Myometrial cell (primary cell): Measurements from ENCODE around the gene NACC1. TPM values are rescaled to one million over a fixed set of nuclear protein-coding genes. Genes with fewer than 3 reads are reported as not detected.

Experiments used
- total RNA-seq: library from RNA; depleted of rRNA; stranded (reverse); fragments of >200 nt; gene quantifications from 2 replicates; pipeline ENCODE4 v1.2.3, GENCODE V29; 2015

The NACC1 gene
- total RNA-seq: 83.6 and 93.0 TPM in 2 replicates

DNA sequence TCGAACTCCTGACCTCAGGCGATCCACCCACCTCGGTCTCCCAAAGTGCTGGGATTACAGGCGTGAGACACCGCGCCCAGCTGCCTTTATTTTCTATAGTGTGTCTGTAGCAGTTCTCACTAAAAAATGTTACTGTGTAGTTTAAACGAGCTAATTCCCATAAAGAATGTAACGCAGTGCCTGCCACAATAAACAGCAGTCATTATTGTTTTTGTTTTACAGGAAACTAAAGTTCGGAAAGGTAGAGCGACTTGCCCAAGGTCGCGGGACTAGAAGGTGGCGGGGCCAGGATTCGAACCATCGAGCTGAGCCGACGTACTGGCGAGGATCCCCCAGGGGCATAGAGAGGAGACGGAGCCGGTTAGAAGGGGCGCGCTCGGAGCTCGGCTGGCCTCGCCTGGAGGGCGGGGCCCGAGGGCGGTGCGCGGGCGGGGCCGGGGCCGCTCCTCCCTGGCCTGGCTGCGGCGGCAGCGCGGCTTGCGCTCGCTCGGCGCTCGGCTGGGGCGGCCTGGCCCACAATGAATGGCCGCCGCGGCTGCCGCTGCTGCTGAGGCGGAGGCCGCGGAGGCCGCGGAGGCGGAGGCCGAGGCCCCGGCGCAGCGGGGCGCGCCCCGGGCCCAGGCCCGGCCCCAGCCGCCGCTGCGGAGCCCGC lies at the start of gene NACC1:
Gene NACC1 (plus strand): TSS at position 493 of the 652 bp plus-strand sequence. CDS start 16,944 bp downstream, outside the sequence.

DNA sequence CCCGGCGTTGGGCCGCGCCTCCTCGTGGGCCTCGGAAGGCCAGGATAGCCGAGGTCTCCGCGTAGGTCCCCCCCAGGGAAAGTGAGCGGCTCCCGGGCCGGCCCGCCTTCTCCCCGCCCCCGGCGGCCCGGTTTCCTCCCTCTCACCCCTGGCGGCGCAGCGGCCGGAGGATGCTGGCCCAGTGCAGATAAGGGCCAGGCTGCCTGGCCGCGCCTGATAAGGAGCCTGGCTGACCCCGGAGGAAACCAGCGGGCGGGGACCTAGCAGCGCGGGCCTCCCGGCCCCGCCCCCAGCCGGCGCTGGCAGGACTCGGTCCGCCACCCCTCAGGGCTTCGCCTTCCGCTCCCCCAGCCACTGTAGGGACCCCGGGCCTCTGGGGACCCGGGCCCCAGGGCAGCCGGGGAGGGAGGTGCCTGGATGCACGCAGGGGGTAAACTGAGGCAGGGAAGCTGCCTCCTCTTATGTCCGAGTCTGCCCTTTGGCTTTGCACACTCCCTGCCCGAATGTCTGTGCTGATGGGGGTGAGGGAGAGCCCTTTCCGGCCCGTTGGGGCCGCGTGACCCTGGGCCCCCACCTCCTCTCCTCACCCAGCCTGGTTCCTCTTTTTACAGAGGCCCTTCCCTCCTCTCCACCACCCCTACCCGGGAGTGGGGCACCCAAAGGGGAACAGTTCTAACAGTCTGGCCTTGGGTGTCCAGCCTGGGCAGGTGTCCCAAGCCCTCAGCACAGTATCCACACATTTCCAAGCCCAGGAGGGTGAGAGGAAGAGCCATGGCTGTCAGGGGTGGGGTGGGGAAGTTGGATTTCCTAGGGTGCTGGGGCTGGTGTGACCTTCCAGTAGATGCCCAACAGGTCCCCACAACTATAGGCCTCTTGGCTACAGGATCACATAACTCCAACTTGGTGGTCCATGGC lies 15.1 kb upstream of the NACC1 start, which contains the start of gene LYL1:
Gene LYL1 (minus strand): TSS at position 193 of the 915 bp plus-strand sequence. CDS start 1,687 bp downstream, outside the sequence.

DNA sequence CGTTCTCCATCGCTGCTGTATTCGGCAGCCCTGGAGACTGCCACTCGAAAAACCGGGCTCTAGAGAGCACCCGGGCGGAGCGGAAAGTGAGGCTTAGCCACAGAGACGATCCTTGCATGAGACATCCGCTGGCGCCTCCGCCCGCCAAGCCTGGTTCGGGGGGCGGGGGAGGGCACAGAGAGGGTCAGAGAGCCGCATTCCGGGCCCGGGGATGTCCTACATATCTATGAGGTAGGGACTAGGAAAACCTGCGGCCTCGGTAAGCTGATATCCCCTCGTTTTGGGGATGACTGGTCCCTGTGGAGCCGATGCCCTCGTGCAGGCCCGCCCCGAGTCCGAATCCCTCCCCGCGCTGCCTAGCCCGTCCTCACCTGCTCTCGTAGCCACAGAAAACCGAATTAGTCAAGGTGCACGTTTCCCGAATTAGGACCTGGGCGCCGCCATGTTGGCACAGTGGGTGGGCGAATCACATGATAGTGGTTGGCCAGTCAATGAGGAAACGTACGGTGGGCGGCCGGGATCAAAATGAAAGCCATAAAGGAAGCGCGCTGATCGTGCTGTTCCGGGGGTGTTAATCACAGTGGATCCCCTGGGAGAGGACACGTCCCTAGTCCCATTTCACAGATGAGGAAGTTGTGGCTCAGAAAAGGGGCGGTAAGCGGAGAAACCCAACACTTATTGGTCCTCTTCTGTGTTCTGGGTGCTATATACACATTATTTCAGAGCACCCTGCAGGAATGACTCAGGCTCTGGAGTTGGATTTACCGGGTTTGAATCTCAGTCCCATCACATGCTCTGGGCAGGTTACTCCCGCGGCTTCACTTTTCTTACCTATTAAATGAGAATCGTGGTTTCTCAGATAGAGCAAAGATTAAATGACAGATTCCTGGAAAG lies 1.5 kb upstream of the NACC1 start, which contains the start of gene TRMT1:
Gene TRMT1 (minus strand): TSS at position 459 of the 894 bp plus-strand sequence. CDS start 341 bp downstream, at position 118.

DNA sequence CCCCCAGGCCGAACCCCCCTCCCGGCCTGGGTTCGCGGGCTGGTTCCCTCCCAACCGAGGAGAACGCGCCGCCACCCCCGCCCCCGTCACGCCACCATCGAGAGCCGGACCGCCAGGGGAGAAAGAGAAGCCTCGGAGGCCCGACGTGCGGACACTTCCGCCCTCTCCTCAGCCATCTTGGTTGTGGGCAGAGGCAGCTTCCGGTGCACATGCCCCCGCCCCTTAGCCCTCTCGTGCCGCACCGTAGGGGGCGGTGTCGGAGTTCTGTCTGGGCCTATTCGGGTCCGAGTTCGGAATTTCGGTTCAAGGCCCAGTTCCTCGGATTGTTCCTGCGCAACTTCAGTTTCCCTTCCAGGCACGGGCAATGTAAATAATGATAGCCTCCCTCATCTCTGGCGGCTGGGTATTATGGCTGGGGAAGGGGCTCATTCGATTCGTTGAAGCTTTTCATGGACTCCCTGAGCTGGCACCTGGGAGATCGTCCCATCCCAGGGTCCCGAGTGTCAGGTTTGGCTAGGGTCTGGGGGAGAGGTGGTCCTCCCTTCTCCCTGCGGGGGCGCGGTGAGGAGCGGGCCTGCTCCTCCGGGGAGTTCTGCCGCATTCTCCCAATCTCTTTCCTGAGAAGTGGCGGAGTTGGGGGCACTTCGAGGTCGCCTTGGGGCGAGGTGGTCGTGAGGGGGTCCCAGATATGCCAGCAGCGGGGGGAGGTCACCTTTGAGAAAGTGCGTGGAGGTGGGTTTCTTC lies 32.3 kb downstream of the NACC1 start, which contains the start of the genes IER2 and STX10:
Gene IER2 (plus strand): TSS at position 225 of the 744 bp plus-strand sequence. CDS start 2,776 bp downstream, outside the sequence.
Gene STX10 (minus strand): TSS at position 189 of the 744 bp plus-strand sequence. CDS start 202 bp downstream, outside the sequence.

Other genes with a start within 250 kb of the NACC1 start
- 32.3 and 41.8 TPM in 2 replicates for gene DNASE2, start 236.8 kb upstream of the NACC1 start, total RNA-seq
- not detected in 2 replicates for gene KLF1, start 231.1 kb upstream of the NACC1 start, total RNA-seq
- gene GCDH, start 227.1 kb upstream of the NACC1 start, total RNA-seq: 50.3 and 51.9 TPM in 2 replicates
- gene SYCE2, start 199.0 kb upstream of the NACC1 start, total RNA-seq: not detected in 2 replicates
- gene FARSA, start 184.6 kb upstream of the NACC1 start, total RNA-seq: 58.3 and 76.7 TPM in 2 replicates
- gene CALR, start 179.7 kb upstream of the NACC1 start, total RNA-seq: 1,851 and 1,968 TPM in 2 replicates
- 136 and 150 TPM in 2 replicates for gene RAD23A, start 172.4 kb upstream of the NACC1 start, total RNA-seq
- gene GADD45GIP1, start 161.0 kb upstream of the NACC1 start, total RNA-seq: 49.1 and 63.7 TPM in 2 replicates
- gene DAND5, start 148.7 kb upstream of the NACC1 start, total RNA-seq: not detected in 2 replicates
- 47.6 and 49.4 TPM in 2 replicates for gene NFIX, start 122.8 kb upstream of the NACC1 start, total RNA-seq
- gene LYL1, start 15.4 kb upstream of the NACC1 start, total RNA-seq: 0.71 and 3.5 TPM in 2 replicates
- gene TRMT1, start 1.5 kb upstream of the NACC1 start, total RNA-seq: 39.7 and 44.4 TPM in 2 replicates
- 70.2 and 97.2 TPM in 2 replicates for gene STX10, start 32.1 kb downstream of the NACC1 start, total RNA-seq
- 45.5 and 47.9 TPM in 2 replicates for gene IER2, start 32.1 kb downstream of the NACC1 start, total RNA-seq